ENCODE results near the gene CRYBB3.
A peak's percentile ranks its signal among the peaks of the same experiment; 100 is the strongest.

DNA sequence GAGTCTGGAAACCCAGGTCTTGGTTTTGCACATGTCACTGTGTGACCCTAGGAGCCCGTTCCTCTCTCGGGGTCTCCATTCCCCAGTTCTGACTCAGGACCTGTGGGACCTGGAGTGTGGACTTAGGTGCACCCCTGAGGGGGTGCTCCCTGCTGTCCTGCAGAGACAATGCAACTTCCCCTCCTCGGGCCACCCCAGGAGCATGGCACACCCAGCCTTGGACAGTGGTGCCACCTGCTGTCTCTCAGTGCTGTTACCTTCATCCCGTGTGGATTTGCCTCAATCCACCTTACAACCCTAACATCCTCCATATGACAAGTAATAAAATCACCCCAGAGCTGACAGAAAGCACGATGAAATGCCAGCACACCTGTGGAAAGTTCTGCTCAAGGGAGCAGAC, 27.5 kb upstream of the CRYBB3 start:
- TF ChIP-seq POLR2A (conservative IDR thresholded peaks at IDR 0.05) (no peak), NCOR1 (IDR thresholded peaks at IDR 0.05) (no peak), IRF2 (CRISPR knock-in tag; IDR thresholded peaks at IDR 0.05) (no peak), NEUROD1 (IDR thresholded peaks at IDR 0.05; ENCODE audit: borderline replicate concordance, low read depth, low read length, partially characterized antibody) (no peak), NFE2L1 (tag; IDR thresholded peaks at IDR 0.05; ENCODE audit: borderline replicate concordance, low read depth) (no peak), ZNF274 (IDR thresholded peaks at IDR 0.05; ENCODE audit: borderline replicate concordance, low read depth, low read length) (no peak), POLR2B (IDR thresholded peaks at IDR 0.05; ENCODE audit: low read depth, partially characterized antibody) (no peak), ZNF785 (CRISPR knock-in tag; IDR thresholded peaks at IDR 0.05) (no peak), ZNF217 (CRISPR knock-in tag; IDR thresholded peaks at IDR 0.05) (no peak)
- TF ChIP-seq, protein P1, sequence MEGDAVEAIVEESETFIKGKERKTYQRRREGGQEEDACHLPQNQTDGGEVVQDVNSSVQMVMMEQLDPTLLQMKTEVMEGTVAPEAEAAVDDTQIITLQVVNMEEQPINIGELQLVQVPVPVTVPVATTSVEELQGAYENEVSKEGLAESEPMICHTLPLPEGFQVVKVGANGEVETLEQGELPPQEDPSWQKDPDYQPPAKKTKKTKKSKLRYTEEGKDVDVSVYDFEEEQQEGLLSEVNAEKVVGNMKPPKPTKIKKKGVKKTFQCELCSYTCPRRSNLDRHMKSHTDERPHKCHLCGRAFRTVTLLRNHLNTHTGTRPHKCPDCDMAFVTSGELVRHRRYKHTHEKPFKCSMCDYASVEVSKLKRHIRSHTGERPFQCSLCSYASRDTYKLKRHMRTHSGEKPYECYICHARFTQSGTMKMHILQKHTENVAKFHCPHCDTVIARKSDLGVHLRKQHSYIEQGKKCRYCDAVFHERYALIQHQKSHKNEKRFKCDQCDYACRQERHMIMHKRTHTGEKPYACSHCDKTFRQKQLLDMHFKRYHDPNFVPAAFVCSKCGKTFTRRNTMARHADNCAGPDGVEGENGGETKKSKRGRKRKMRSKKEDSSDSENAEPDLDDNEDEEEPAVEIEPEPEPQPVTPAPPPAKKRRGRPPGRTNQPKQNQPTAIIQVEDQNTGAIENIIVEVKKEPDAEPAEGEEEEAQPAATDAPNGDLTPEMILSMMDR (IDR thresholded peaks at IDR 0.05 in 2 of 3, conservative IDR thresholded peaks at IDR 0.05 in 1 of 3; ENCODE audit: insufficient read depth in 2 of 3, low read depth in 1 of 3, low read length in 3 of 3), result peak; percentile 34 to 44 (median 36)
- TF ChIP-seq, protein P2, sequence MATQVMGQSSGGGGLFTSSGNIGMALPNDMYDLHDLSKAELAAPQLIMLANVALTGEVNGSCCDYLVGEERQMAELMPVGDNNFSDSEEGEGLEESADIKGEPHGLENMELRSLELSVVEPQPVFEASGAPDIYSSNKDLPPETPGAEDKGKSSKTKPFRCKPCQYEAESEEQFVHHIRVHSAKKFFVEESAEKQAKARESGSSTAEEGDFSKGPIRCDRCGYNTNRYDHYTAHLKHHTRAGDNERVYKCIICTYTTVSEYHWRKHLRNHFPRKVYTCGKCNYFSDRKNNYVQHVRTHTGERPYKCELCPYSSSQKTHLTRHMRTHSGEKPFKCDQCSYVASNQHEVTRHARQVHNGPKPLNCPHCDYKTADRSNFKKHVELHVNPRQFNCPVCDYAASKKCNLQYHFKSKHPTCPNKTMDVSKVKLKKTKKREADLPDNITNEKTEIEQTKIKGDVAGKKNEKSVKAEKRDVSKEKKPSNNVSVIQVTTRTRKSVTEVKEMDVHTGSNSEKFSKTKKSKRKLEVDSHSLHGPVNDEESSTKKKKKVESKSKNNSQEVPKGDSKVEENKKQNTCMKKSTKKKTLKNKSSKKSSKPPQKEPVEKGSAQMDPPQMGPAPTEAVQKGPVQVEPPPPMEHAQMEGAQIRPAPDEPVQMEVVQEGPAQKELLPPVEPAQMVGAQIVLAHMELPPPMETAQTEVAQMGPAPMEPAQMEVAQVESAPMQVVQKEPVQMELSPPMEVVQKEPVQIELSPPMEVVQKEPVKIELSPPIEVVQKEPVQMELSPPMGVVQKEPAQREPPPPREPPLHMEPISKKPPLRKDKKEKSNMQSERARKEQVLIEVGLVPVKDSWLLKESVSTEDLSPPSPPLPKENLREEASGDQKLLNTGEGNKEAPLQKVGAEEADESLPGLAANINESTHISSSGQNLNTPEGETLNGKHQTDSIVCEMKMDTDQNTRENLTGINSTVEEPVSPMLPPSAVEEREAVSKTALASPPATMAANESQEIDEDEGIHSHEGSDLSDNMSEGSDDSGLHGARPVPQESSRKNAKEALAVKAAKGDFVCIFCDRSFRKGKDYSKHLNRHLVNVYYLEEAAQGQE (IDR thresholded peaks at IDR 0.05; ENCODE audit: borderline replicate concordance), result peak; percentile 11; the same call in 1 of the 2 replicates
- TF ChIP-seq, protein P2 (CRISPR knock-in tag; IDR thresholded peaks at IDR 0.05; ENCODE audit: low read depth), result no peak

All from K562 (cell line).